Measurements from ENCODE around the gene STRN4.

Gene STRN4

GRCh38 chr19:46784262-46785053 is 38.2 kb upstream of the STRN4 start:
- TF ChIP-seq PPARA (CRISPR knock-in tag; IDR thresholded peaks at IDR 0.05; ENCODE audit: borderline replicate concordance) (no peak), RARB (CRISPR knock-in tag; IDR thresholded peaks at IDR 0.05) (no peak), ESRRG (CRISPR knock-in tag; IDR thresholded peaks at IDR 0.05) (no peak), ZC3H10 (CRISPR knock-in tag; IDR thresholded peaks at IDR 0.05) (no peak), ISL1 (CRISPR knock-in tag; IDR thresholded peaks at IDR 0.05) (no peak), TOX (CRISPR knock-in tag; IDR thresholded peaks at IDR 0.05; ENCODE audit: borderline replicate concordance) (no peak), TCF4 (CRISPR knock-in tag; IDR thresholded peaks at IDR 0.05; ENCODE audit: borderline replicate concordance) (no peak), ZFP30 (CRISPR knock-in tag; IDR thresholded peaks at IDR 0.05) (no peak), BACH2 (CRISPR knock-in tag; IDR thresholded peaks at IDR 0.05; ENCODE audit: borderline replicate concordance) (no peak), GLIS3 (CRISPR knock-in tag; IDR thresholded peaks at IDR 0.05) (no peak), ARNTL (CRISPR knock-in tag; IDR thresholded peaks at IDR 0.05; ENCODE audit: borderline replicate concordance, low read depth) (no peak), CSDC2 (CRISPR knock-in tag; IDR thresholded peaks at IDR 0.05) (no peak), ZFP3 (CRISPR knock-in tag; IDR thresholded peaks at IDR 0.05) (no peak), ZNF70 (CRISPR knock-in tag; IDR thresholded peaks at IDR 0.05) (no peak), POU6F1 (CRISPR knock-in tag; IDR thresholded peaks at IDR 0.05; ENCODE audit: borderline replicate concordance, low read depth) (no peak), ZNF565 (CRISPR knock-in tag; conservative IDR thresholded peaks at IDR 0.05; ENCODE audit: low read depth) (no peak), ZNF8 (CRISPR knock-in tag; IDR thresholded peaks at IDR 0.05) (no peak), SNAI2 (CRISPR knock-in tag; IDR thresholded peaks at IDR 0.05) (no peak)
- TF ChIP-seq, protein P1, sequence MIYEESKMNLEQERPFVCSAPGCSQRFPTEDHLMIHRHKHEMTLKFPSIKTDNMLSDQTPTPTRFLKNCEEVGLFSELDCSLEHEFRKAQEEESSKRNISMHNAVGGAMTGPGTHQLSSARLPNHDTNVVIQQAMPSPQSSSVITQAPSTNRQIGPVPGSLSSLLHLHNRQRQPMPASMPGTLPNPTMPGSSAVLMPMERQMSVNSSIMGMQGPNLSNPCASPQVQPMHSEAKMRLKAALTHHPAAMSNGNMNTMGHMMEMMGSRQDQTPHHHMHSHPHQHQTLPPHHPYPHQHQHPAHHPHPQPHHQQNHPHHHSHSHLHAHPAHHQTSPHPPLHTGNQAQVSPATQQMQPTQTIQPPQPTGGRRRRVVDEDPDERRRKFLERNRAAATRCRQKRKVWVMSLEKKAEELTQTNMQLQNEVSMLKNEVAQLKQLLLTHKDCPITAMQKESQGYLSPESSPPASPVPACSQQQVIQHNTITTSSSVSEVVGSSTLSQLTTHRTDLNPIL (CRISPR knock-in tag; IDR thresholded peaks at IDR 0.05; ENCODE audit: low read depth): no peak
- ATAC-seq: peak; percentile 33

GRCh38 chr19:46783670-46784069 is 37.4 kb upstream of the STRN4 start:
- no peak for ATAC-seq
- TF ChIP-seq ZFP3 (CRISPR knock-in tag; IDR thresholded peaks at IDR 0.05) (no peak), PATZ1 (CRISPR knock-in tag; IDR thresholded peaks at IDR 0.05; ENCODE audit: borderline replicate concordance) (no peak), ISL1 (CRISPR knock-in tag; IDR thresholded peaks at IDR 0.05) (no peak), RARB (CRISPR knock-in tag; IDR thresholded peaks at IDR 0.05) (no peak), ESRRG (CRISPR knock-in tag; IDR thresholded peaks at IDR 0.05) (no peak), BACH2 (CRISPR knock-in tag; IDR thresholded peaks at IDR 0.05; ENCODE audit: borderline replicate concordance) (no peak), ZFP30 (CRISPR knock-in tag; IDR thresholded peaks at IDR 0.05) (no peak), PPARA (CRISPR knock-in tag; IDR thresholded peaks at IDR 0.05; ENCODE audit: borderline replicate concordance) (no peak), ZNF70 (CRISPR knock-in tag; IDR thresholded peaks at IDR 0.05) (no peak), CSDC2 (CRISPR knock-in tag; IDR thresholded peaks at IDR 0.05) (no peak), OSR1 (CRISPR knock-in tag; IDR thresholded peaks at IDR 0.05) (no peak), GLIS3 (CRISPR knock-in tag; IDR thresholded peaks at IDR 0.05) (no peak), ZNF8 (CRISPR knock-in tag; IDR thresholded peaks at IDR 0.05) (no peak), ZC3H10 (CRISPR knock-in tag; IDR thresholded peaks at IDR 0.05) (no peak)
- TF ChIP-seq, protein P1 (CRISPR knock-in tag; IDR thresholded peaks at IDR 0.05; ENCODE audit: low read depth): no peak

DNA sequence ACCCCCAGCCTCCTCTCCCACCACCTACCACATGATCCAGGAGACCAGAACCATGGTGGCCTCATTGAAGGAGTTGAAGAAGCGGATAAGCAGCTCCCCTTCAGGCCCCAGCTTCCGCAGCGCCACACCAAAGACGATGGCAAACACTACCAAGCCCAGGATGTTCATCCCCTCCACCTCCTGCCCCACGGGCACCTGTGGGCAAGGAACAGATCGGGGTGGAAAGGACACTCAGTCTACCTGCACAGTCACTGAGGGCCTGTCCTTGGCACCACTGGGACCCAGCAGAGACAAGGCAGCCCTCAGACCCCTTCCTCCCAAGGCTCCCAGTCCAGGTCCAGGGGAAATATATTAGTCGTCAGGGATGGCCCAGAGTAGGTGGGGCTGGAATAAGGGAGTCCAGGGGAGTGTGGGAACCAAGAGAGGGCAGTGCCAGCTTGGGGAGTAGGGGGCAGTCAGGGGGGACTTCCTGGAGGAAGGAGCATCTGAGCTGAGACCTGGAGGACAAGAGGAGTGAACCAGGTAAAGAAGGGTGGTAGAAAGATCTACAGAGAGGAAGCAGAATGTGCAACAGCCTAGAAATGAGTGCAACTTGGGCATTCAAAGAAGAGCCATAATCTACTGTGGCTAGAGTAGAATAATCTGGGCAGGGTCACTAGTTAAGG is 36.2 kb upstream of the STRN4 start:
- ATAC-seq: no peak
- TF ChIP-seq RARB (CRISPR knock-in tag; IDR thresholded peaks at IDR 0.05) (no peak), ZFP3 (CRISPR knock-in tag; IDR thresholded peaks at IDR 0.05) (no peak), ISL1 (CRISPR knock-in tag; IDR thresholded peaks at IDR 0.05) (no peak), ZNF70 (CRISPR knock-in tag; IDR thresholded peaks at IDR 0.05) (no peak), PATZ1 (CRISPR knock-in tag; IDR thresholded peaks at IDR 0.05; ENCODE audit: borderline replicate concordance) (no peak), CSRNP3 (CRISPR knock-in tag; IDR thresholded peaks at IDR 0.05) (no peak), TSHZ2 (CRISPR knock-in tag; IDR thresholded peaks at IDR 0.05) (no peak), CSDC2 (CRISPR knock-in tag; IDR thresholded peaks at IDR 0.05) (no peak)

All from SK-N-SH treated with all-trans-retinoic acid at 6 μM for 48 hours (cell line).